Heart right ventricle (tissue), 16 donors: ENCODE results near the gene NDUFS2. TPM values are rescaled to one million over a fixed set of nuclear protein-coding genes. Genes with fewer than 3 reads are reported as not detected.

Experiments
- ATAC-seq, 8 donors: fragments of 200-7000 bp; cut with Tn5 transposase; one replicate each; pipeline ENCODE4 v1.9.1; 2020; ENCODE audit warnings: mild to moderate bottlenecking in 8 of 8, moderate library complexity in 8 of 8, moderate number of reproducible peaks in 1 of 8
- DNase-seq, 2 donors: peaks; one replicate each; pipeline ENCODE4 v3.0.0-alpha.2; 2020
- H3K27ac ChIP-seq, 10 donors: fragments of 200-600 bp; sonication (generic) in 2 of 10; one replicate each; pipeline versions ENCODE4 v1.5.0 to v1.8.0; 2020 to 2022; ENCODE audit warnings: mild to moderate bottlenecking in 3 of 10
- H3K27me3 ChIP-seq, 7 donors: fragments of 200-600 bp; one replicate each; pipeline ENCODE4 v1.8.0; 2021 to 2022; ENCODE audit warnings: mild to moderate bottlenecking in 2 of 7
- H3K36me3 ChIP-seq, 9 donors: fragments of 200-600 bp; sonication (generic) in 1 of 9; one replicate each; pipeline versions ENCODE4 v1.5.0 to v1.8.0; 2020 to 2022; ENCODE audit warnings: mild to moderate bottlenecking in 2 of 9
- H3K4me1 ChIP-seq, 9 donors: fragments of 200-600 bp; sonication (generic) in 1 of 9; one replicate each; pipeline versions ENCODE4 v1.5.0 to v1.8.0; 2020 to 2022; ENCODE audit warnings: mild to moderate bottlenecking in 4 of 9
- H3K4me3 ChIP-seq, 10 donors: fragments of 200-600 bp; sonication (generic) in 2 of 10; one replicate each; pipeline versions ENCODE4 v1.5.0 to v1.8.0; 2020 to 2022; ENCODE audit warnings: mild to moderate bottlenecking in 7 of 10, moderate library complexity in 2 of 10
- H3K9me3 ChIP-seq, 11 donors: fragments of 200-600 bp in 10 of 11; sonication (generic) in 2 of 11; one replicate each; pipeline versions ENCODE4 v1.5.0 to v1.8.0; 2013 to 2022; ENCODE audit warnings: mild to moderate bottlenecking in 2 of 11, control low read depth in 1 of 11, moderate library complexity in 1 of 11
- WGBS, 2 donors: extraction: QIAGEN DNeasy Blood & Tissue Kit; methylation state at CpG; one replicate each; pipeline ENCODE4 v1.1.7; 2013; ENCODE audit warnings: inconsistent platforms in 1 of 2; 5-methylcytosine and 5-hydroxymethylcytosine counted together
- intact Hi-C, 10 donors: fragments of 100-400 bp; cut with DNase I; formaldehyde crosslinking; loops; one replicate each; pipeline versions ENCODE4 v1.11.1 to v1.14.2; 2022
- polyA plus RNA-seq, 2 donors: library from polyadenylated mRNA; stranded (reverse); fragments of 200-250 nt; gene quantifications; one replicate each; pipeline ENCODE4 v1.2.3, GENCODE V29; 2013
- total RNA-seq, 10 donors: library from RNA; stranded (reverse); fragmentation: NEBNext Ultra II Directional in 3 of 10; extraction: Animal tissue kit (Norgen Biotek cat#: 25700) in 3 of 10; gene quantifications; one replicate each; pipeline versions ENCODE4 v1.2.1 to v1.2.4, GENCODE V29; 2021 to 2023
- TF ChIP-seq, protein P1 (sequence below), 9 donors: fragments of 200-600 bp; sonication (generic) in 2 of 9; IDR thresholded peaks; one replicate each; pipeline versions ENCODE4 v1.5.0 to v1.8.0; 2021 to 2022; ENCODE audit warnings: antibody characterized with exemption in 9 of 9, mild to moderate bottlenecking in 5 of 9, moderate library complexity in 1 of 9
- donor health status: Arrhythmogenic right ventricular cardiomyopathy.
- donor health status: ischemic (EF 13 %, LVEDD 7.1; RV severe dilation, severe dysfunction).
- donor health status: healthy with polysubstance abuse.
- donor health status: DM: no; HTN: yes; CAD: no.
- donor health status: DM: no; HTN: no; CAD: no.
- donor health status: ischemic (EF 25% LVEDD 6.9; RV normal size, moderate dysfunction).
- donor health status: ischemic (EF 25% LVEDD 5.7; RV mildly dilated, moderate dysfunction).
- donor health status: healthy.
- donor health status: DM: yes; HTN: yes; CAD: no.
- donor health status: Ischemic cardiomyopathy.
- donor health status: ischemic (EF 35%, LVEDD 5.7; RV mildly dilated, moderate dysfunction).
- donor health status: nonischemic (EF 11% LVEDD 7.7; RV severe dilation, severe dysfunction).
- donor health status: DM: yes; HTN: yes; CAD: no.
- donor health status: PGD.
- donor health status: ischemic (EF 29% LVEDD 5.4; RV normal size, mild dysfunction).
- donor health status: nonischemic (EF 23%, LVEDD 6.1; RV moderate dilation, normal function).

Gene NDUFS2
- total and polyA plus RNA-seq, 12 donors = 121 to 370 (median 309) TPM

DNA sequence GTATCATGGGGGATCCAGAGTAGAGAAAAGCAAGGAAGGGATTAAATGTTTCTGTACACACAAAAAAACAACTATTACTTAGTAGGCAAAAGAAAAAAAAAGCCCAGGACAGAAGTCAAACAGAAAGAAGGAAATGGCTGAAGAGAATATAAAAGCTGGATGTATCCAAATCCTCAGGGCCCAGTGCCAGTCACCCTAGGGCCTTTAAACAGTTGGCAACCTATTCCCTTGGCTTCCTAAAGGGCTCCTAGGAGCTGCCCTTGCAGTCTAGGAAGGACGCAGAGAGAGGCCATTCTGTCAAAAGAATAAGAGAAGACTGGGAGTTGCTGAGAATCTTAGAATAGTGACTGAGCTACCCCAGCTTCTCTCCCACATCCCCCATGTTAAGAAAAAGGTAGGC is 29.8 kb upstream of the NDUFS2 start:
- intact Hi-C loops = no loop called here
- Histone ChIP-seq H3K27me3 (no peaks in the 10 kb centered on the region), H3K4me1 (peaks cover 3 to 48% (median 35%) of the 10 kb centered on the region in 9 donors), H3K4me3 (no peak overlapping the region), H3K27ac (peak overlapping the region in 9 of 10 donors; percentile 32 to 70 (median 56)), H3K9me3 (no peaks in the 10 kb centered on the region), H3K36me3 (peaks cover 0 to 85% (median 29%) of the 10 kb centered on the region in 9 donors)
- ATAC-seq (no peak), DNase-seq (no peak)
- 57 to 91% methylated on average over 1 of the region's 1 CpG for WGBS, 2 donors
- TF ChIP-seq, protein P1, sequence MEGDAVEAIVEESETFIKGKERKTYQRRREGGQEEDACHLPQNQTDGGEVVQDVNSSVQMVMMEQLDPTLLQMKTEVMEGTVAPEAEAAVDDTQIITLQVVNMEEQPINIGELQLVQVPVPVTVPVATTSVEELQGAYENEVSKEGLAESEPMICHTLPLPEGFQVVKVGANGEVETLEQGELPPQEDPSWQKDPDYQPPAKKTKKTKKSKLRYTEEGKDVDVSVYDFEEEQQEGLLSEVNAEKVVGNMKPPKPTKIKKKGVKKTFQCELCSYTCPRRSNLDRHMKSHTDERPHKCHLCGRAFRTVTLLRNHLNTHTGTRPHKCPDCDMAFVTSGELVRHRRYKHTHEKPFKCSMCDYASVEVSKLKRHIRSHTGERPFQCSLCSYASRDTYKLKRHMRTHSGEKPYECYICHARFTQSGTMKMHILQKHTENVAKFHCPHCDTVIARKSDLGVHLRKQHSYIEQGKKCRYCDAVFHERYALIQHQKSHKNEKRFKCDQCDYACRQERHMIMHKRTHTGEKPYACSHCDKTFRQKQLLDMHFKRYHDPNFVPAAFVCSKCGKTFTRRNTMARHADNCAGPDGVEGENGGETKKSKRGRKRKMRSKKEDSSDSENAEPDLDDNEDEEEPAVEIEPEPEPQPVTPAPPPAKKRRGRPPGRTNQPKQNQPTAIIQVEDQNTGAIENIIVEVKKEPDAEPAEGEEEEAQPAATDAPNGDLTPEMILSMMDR (IDR thresholded peaks at IDR 0.05) = no peak

DNA sequence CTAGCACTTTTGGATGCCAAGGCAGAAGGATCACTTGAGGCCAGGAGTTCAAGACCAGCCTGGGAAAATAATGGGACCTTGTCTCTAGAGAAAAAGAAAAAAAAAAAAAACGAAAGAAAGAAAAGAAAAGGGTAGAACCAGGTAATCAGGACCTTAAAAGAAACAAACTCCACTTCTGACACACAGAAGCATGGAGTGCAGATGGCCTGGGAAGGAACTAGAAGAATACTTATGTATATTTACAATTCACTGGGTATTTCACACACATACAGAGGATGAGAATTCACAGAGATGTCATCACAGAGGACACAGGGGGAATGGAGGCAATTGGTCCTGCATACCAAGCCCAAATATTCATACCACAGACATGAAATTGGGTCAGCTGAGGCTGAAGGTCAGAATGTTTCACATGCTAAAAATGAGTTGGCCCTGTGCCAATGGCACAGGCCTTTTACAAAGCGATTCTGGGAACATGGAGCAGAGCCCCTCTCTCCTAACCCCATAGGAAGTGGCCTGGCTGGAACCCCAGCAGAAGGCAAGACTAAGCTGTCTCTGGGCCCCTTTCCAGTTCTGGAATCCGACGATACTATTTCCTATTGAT is 29.3 kb upstream of the NDUFS2 start:
- peak in 1 of 8 donors; percentile 13 for ATAC-seq
- H3K27ac ChIP-seq = peak overlapping the region in 9 of 10 donors; percentile 32 to 70 (median 56)
- WGBS, 2 donors = 24% methylated on average over 4 of the region's 4 CpGs

DNA sequence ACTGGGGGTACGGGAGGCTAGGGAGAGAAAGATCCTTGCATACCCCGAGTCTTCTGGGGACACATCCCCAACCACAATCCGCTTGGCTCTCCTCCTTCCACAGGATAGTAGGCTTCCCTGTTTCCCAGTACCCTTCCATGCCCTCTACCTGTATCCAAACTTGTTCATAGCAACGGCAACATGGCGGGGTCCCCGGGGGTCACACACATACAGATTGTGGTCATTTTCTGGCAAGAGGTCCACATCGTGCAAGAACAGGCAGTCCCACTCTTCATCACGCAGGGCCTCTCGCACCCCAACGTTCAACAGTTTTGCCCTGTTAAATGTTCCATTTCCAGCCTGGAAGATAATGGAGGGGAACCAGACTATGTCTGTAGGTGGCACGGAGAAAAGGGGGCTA is 28.5 kb upstream of the NDUFS2 start:
- TF ChIP-seq, protein P1 (IDR thresholded peaks at IDR 0.05) = no peak
- Histone ChIP-seq H3K27ac (peak overlapping the region in 8 of 10 donors; percentile 32 to 70 (median 57)), H3K36me3 (peaks cover 0 to 77% (median 29%) of the 10 kb centered on the region in 9 donors), H3K27me3 (no peaks in the 10 kb centered on the region), H3K9me3 (no peaks in the 10 kb centered on the region), H3K4me1 (peaks cover 3 to 51% (median 36%) of the 10 kb centered on the region in 9 donors), H3K4me3 (no peak overlapping the region)
- WGBS, 2 donors = 93% methylated on average over 11 of the region's 11 CpGs
- ATAC-seq = no peak
- intact Hi-C loops = no loop called here
- no peak for DNase-seq

More for the DNA sequence above, 29.3 kb upstream of the NDUFS2 start:
- intact Hi-C loops = no loop called here
- peaks cover 3 to 48% (median 36%) of the 10 kb centered on the region in 9 donors for H3K4me1 ChIP-seq
- H3K9me3 ChIP-seq = no peaks in the 10 kb centered on the region
- peaks cover 0 to 85% (median 29%) of the 10 kb centered on the region in 9 donors for H3K36me3 ChIP-seq
- TF ChIP-seq, protein P1 (IDR thresholded peaks at IDR 0.05) = no peak
- DNase-seq = peak in 1 of 2 donors; percentile 54
- H3K27me3 ChIP-seq = no peaks in the 10 kb centered on the region
- H3K4me3 ChIP-seq = no peak overlapping the region

DNA sequence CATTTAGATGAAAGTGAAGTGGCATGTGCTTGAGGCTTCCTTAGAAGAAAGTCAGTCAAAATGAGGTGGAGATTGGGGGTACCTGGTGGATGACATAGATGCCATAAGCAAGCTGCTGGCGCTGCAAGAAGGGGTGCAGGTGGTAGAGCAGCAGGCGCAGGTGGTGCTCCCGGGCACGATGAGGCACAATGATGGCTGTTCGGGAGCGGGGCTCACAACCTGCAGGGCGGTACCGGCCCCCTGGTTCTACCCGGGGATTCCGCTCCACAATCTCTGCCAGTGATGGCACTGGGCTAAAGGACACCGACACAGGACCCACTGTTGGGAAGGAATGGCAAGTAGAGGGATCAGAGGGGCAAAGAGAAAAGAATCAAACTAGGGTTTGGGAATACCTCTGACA is 27.3 kb upstream of the NDUFS2 start:
- TF ChIP-seq, protein P1 (IDR thresholded peaks at IDR 0.05) = no peak
- Histone ChIP-seq H3K27me3 (no peaks in the 10 kb centered on the region), H3K27ac (peak overlapping the region in 1 of 10 donors; percentile 11), H3K36me3 (peaks cover 0 to 65% (median 29%) of the 10 kb centered on the region in 9 donors), H3K4me3 (no peak overlapping the region), H3K4me1 (peaks cover 3 to 51% (median 36%) of the 10 kb centered on the region in 9 donors), H3K9me3 (no peaks in the 10 kb centered on the region)
- DNase-seq = no peak
- intact Hi-C loops = no loop called here
- ATAC-seq = no peak
- 96 to 97% methylated on average over 11 of the region's 11 CpGs for WGBS, 2 donors
